K562 (cell line): ENCODE measurements around the gene CNPY2. TPM values are rescaled to one million over a fixed set of nuclear protein-coding genes. Genes with fewer than 3 reads are reported as not detected.

Source experiments
- ATAC-seq: fragments of 200-7000 bp; cut with Tn5 transposase; 3 replicates; pipeline ENCODE4 v1.9.1; 2020; ENCODE audit warnings: moderate library complexity
- BruUV-seq: library from RNA; stranded (reverse); fragments of 400-500 nt; replicated peaks from 2 replicates; lab custom pipeline; 2021; lab: Mats Ljungman, UMichigan
- CTCF ChIA-PET: fragments of 300-600 bp; formaldehyde crosslinking; extraction: SDS; loops from one replicate; lab custom pipeline; 2021; ENCODE audit warnings: low intra/inter-chr PET ratio; lab: Yijun Ruan, JAX
- POLR2A ChIA-PET: fragments of 300-600, 350-650 bp; sonication (Branson Sonifier 250); formaldehyde crosslinking; extraction: SDS; loops from one replicate; lab custom pipeline; 2021; ENCODE audit warnings: antibody characterized with exemption, inconsistent platforms; lab: Yijun Ruan, JAX
- DNase-seq, 4 experiments: peaks; one replicate each; pipeline versions ENCODE4 v3.0.0 to v3.0.0-alpha.2; 2011 to 2018; ENCODE audit warnings: low spot score in 3 of 4, mixed read lengths in 3 of 4; ENCODE audit errors: extremely low read depth in 1 of 4
- FAIRE-seq: peaks from 2 replicates; lab custom pipeline; 2011; peaks lifted over from hg19 to GRCh38; lab: Jason Lieb, UNC
- H2AFZ ChIP-seq: 2 replicates; pipeline ENCODE4 v1.6.0; 2011; ENCODE audit warnings: low read depth, low read length, control low read depth, inconsistent platforms
- H3K27ac ChIP-seq: fragments of 200-600 bp; 3 replicates; pipeline ENCODE4 v1.8.0; 2011; ENCODE audit warnings: low read depth, mild to moderate bottlenecking, control low read depth, inconsistent platforms, low read length, moderate library complexity, mixed read lengths; ENCODE audit errors: extremely low read depth
- H3K27me3 ChIP-seq, 2 experiments: fragments of 300-600 bp in 1 of 2; 2 replicates in 1 of 2; 3 replicates in 1 of 2; pipeline versions ENCODE4 v1.6.0 to v1.8.0; 2011; ENCODE audit warnings: inconsistent platforms in 2 of 2, low read length in 2 of 2, mild to moderate bottlenecking in 1 of 2, mixed read lengths in 1 of 2, moderate library complexity in 1 of 2; ENCODE audit not compliant: control insufficient read depth in 2 of 2, insufficient read depth in 2 of 2
- H3K36me3 ChIP-seq: fragments of 300-600 bp; 3 replicates; pipeline ENCODE4 v1.8.0; 2011; ENCODE audit warnings: mild to moderate bottlenecking, low read length, inconsistent platforms; ENCODE audit not compliant: control insufficient read depth, insufficient read depth
- H3K4me1 ChIP-seq, 2 experiments: fragments of 200-600 bp in 1 of 2; replicated peaks in 1 of 2; 2 replicates in 1 of 2; 3 replicates in 1 of 2; pipeline versions ENCODE4 v1.5.1 to v1.8.0; 2011; ENCODE audit warnings: inconsistent platforms in 2 of 2, low read length in 2 of 2, mild to moderate bottlenecking in 1 of 2, mixed read lengths in 1 of 2, moderate library complexity in 1 of 2; ENCODE audit not compliant: control insufficient read depth in 2 of 2, insufficient read depth in 2 of 2
- H3K4me2 ChIP-seq: 2 replicates; pipeline ENCODE4 v1.6.1; 2011; ENCODE audit warnings: low read length, control low read depth, inconsistent platforms, mixed read lengths; ENCODE audit not compliant: insufficient read depth
- H3K4me3 ChIP-seq: fragments of 200-600 bp; sonication (generic), shearing (Covaris generic); 2 replicates; pipeline ENCODE4 v1.5.1; 2016; ENCODE audit warnings: control low read depth, inconsistent platforms
- H3K79me2 ChIP-seq: fragments of 200-600 bp; 3 replicates; pipeline ENCODE4 v1.8.0; 2011; ENCODE audit warnings: low read length, inconsistent platforms; ENCODE audit not compliant: control insufficient read depth, insufficient read depth
- H3K9ac ChIP-seq, 2 experiments: 2 replicates each; pipeline versions ENCODE4 v1.6.0 to v1.6.1; 2011; ENCODE audit warnings: low read depth in 2 of 2, low read length in 2 of 2, control low read depth in 1 of 2, inconsistent platforms in 1 of 2, mild to moderate bottlenecking in 1 of 2, mixed read lengths in 1 of 2; ENCODE audit not compliant: insufficient read depth in 1 of 2
- H3K9me1 ChIP-seq: one replicate; pipeline ENCODE4 v1.6.0; 2011; ENCODE audit warnings: inconsistent platforms, mild to moderate bottlenecking, low read length, moderate library complexity; ENCODE audit not compliant: control insufficient read depth, insufficient read depth
- H3K9me3 ChIP-seq: replicated peaks from 2 replicates; pipeline ENCODE4 v1.5.1; 2011; ENCODE audit warnings: low read depth, low read length, inconsistent platforms; ENCODE audit not compliant: control insufficient read depth, insufficient read depth
- H4K20me1 ChIP-seq: replicated peaks from 2 replicates; pipeline ENCODE4 v1.6.1; 2011; ENCODE audit warnings: low read length, inconsistent platforms, mixed read lengths; ENCODE audit not compliant: control insufficient read depth, insufficient read depth
- CREB1 ChIP-seq, 2 experiments: sonication (generic) in 1 of 2; formaldehyde crosslinking in 1 of 2; IDR thresholded peaks; 2 replicates each; pipeline versions ENCODE4 v1.6.1 to v1.8.0; 2012 to 2022; ENCODE audit warnings: inconsistent platforms in 1 of 2, mild to moderate bottlenecking in 1 of 2, missing genetic modification reagents in 1 of 2, moderate library complexity in 1 of 2
- RBM25 ChIP-seq: fragments of 200-400 bp; formaldehyde crosslinking; IDR thresholded peaks from 2 replicates; pipeline ENCODE4 v1.6.1; 2018; ENCODE audit warnings: low read length, low read depth, moderate library complexity; ENCODE audit not compliant: severe bottlenecking
- ZNF121 ChIP-seq: sonication (generic); formaldehyde crosslinking; conservative IDR thresholded peaks from 2 replicates; pipeline ENCODE4 v1.8.0; 2022; ENCODE audit warnings: missing genetic modification reagents
- ZNF174 ChIP-seq: fragments of 250-450 bp; sonication (Bioruptor Pico); IDR thresholded peaks from 2 replicates; pipeline ENCODE4 v1.4.0; 2020; ENCODE audit warnings: mild to moderate bottlenecking
- WGBS: fragments of 100-300 bp; shearing (Covaris generic); methylation state at CpG from one replicate; pipeline ENCODE4 v1.1.6; 2016; ENCODE audit warnings: low coverage, mixed read lengths; ENCODE audit not compliant: insufficient coverage; ENCODE audit errors: missing lambda C conversion rate; 5-methylcytosine and 5-hydroxymethylcytosine counted together
- in situ Hi-C: fragments of 300-500 bp; cut with MboI; formaldehyde crosslinking; loops from 4 replicates; pipeline ENCODE4 v1.15.0; 2018; ENCODE audit warnings: inconsistent platforms, mixed read lengths
- intact Hi-C: fragments of 100-400 bp; cut with micrococcal nuclease; formaldehyde crosslinking; loops from 2 replicates; pipeline ENCODE4 v1.14.2; 2022
- polyA plus RNA-seq, 8 experiments: library from polyadenylated mRNA; depleted of rRNA in 4 of 8; stranded (reverse) in 5 of 8; unstranded in 3 of 8; fragments of >200 nt; fragmentation: Nextera tagmentation in 2 of 8; fragmentation: Illumina TruSeq in 1 of 8; extraction: Ambion mirVana in 2 of 8; extraction: Trizol in 1 of 8; gene quantifications; 2 replicates each; pipeline versions ENCODE4 v1.2.1 to v1.2.3, GENCODE V29; 2011 to 2014; ENCODE audit warnings: inconsistent platforms in 1 of 8, missing spikeins in 1 of 8
- total RNA-seq, 7 experiments: library from RNA; depleted of rRNA in 6 of 7; stranded (reverse); fragments of >200 nt in 6 of 7; fragmentation: Illumina TruSeq in 2 of 7; extraction: Trizol in 2 of 7; gene quantifications; 2 replicates each; pipeline versions ENCODE4 v1.2.1 to v1.2.3, GENCODE V29; 2011 to 2021; ENCODE audit warnings: low replicate concordance in 1 of 7

The CNPY2 gene
- total and polyA plus RNA-seq, 9 of the 15 experiments (the other 6 are each of a cell fraction or from before 2014, with no cell fraction given), result 33.8 to 190 (median 138) TPM

DNA sequence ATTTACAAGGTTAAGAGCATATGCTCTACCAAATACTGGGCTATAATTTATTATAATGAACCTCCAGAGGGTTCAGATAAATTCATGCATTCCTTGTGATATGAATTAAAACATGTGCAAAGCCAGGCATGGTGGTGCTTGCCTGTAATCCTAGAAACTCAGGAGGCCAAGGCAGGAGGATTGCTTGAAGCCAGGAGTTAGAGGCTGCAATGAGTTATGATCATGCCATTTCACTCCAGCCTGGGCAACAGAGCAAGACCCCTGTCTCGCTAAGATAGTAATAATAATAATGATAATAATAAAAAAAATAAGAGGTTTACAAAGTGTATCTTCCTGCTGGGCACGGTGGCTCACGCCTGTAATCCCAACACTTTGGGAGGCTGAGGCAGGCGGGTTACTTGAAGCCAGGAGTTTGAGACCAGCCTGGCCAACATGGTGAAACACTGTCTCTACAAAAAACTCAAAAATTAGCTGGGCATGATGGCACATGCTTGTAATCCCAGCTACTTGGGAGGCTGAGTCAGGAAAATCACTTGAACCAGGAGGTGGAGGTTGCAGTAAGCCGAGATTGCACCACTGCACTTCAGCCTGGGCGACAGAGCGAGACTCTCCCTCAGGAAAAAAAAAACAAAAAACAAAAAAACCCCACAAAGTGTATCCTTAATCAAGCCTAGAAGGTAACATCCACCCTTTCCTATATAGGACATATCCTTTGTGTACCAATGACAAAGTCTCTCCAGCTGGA is 8.4 kb downstream of the CNPY2 start:
- H3K79me2 ChIP-seq, result no peaks in the 10 kb centered on the region
- H3K4me1 ChIP-seq, result no peaks in the 10 kb centered on the region; a peak in 1 of 5 replicates
- no peak overlapping the region for H2AFZ ChIP-seq
- H3K9me3 ChIP-seq, result no peaks in the 10 kb centered on the region
- peaks cover 61% of the 10 kb centered on the region for H3K36me3 ChIP-seq
- DNase-seq, result no peak
- no peaks in the 10 kb centered on the region for H3K27me3 ChIP-seq
- TF ChIP-seq CREB1 (IDR thresholded peaks at IDR 0.05) (no peak), CREB1 (CRISPR knock-in tag; IDR thresholded peaks at IDR 0.05) (no peak), RBM25 (peak; percentile 8), ZNF121 (CRISPR knock-in tag) (peak; percentile 64; the same call in 1 of the 2 replicates), ZNF174 (CRISPR knock-in tag) (no peak)
- TF ChIP-seq, all 486 proteins: peak for 2
- ChIA-PET POLR2A (interaction anchor here (0.6 to 1.6 kb wide), 6 partner anchors 8 to 181 kb away, joined by 3 to 8 read pairs (median 4); partner anchors contain the start of genes CS and PAN2), CTCF (no interaction called here)
- in situ Hi-C loops (no loop called here), intact Hi-C loops (no loop called here)
- no peak overlapping the region for H3K9ac ChIP-seq
- no peaks in the 10 kb centered on the region for H3K9me1 ChIP-seq
- no TSS peak for BruUV-seq
- FAIRE-seq (no peak), ATAC-seq (no peak)
- no peaks in the 10 kb centered on the region for H4K20me1 ChIP-seq
- H3K27ac ChIP-seq, result no peak overlapping the region
- 98% methylated on average over 7 of the region's 7 CpGs for WGBS
- no peak overlapping the region for H3K4me2 ChIP-seq
- H3K4me3 ChIP-seq, result no peak overlapping the region
